Glutamatergic neuron (in vitro differentiated cells): ENCODE results near the gene VSIG2. TPM values are rescaled to one million over a fixed set of nuclear protein-coding genes. Genes with fewer than 3 reads are reported as not detected.

Source experiments
- DNase-seq: peaks from one replicate; pipeline ENCODE4 v3.0.0; 2022
- H3K27ac Mint-ChIP-seq: one replicate; pipeline ENCODE4 v1.8.0; 2020; ENCODE audit warnings: mild to moderate bottlenecking, mixed read lengths, inconsistent platforms; ENCODE audit not compliant: unreplicated experiment
- H3K27me3 Mint-ChIP-seq: one replicate; pipeline ENCODE4 v1.8.0; 2020; ENCODE audit warnings: mild to moderate bottlenecking, moderate library complexity, mixed read lengths, inconsistent platforms; ENCODE audit not compliant: unreplicated experiment
- H3K36me3 Mint-ChIP-seq: one replicate; pipeline ENCODE4 v1.8.0; 2020; ENCODE audit warnings: mild to moderate bottlenecking, mixed read lengths, inconsistent platforms; ENCODE audit not compliant: unreplicated experiment
- H3K4me1 Mint-ChIP-seq: one replicate; pipeline ENCODE4 v1.8.0; 2020; ENCODE audit warnings: mild to moderate bottlenecking, low read depth, mixed read lengths, inconsistent platforms; ENCODE audit not compliant: unreplicated experiment
- H3K4me3 Mint-ChIP-seq: one replicate; pipeline ENCODE4 v1.8.0; 2020; ENCODE audit warnings: mild to moderate bottlenecking, mixed read lengths, inconsistent platforms; ENCODE audit not compliant: unreplicated experiment
- H3K9me3 Mint-ChIP-seq: one replicate; pipeline ENCODE4 v1.8.0; 2020; ENCODE audit warnings: mild to moderate bottlenecking, moderate library complexity, mixed read lengths, inconsistent platforms; ENCODE audit not compliant: unreplicated experiment
- CTCF ChIP-seq: fragments of 200-600 bp; sonication (generic); IDR thresholded peaks from one replicate; pipeline ENCODE4 v1.5.0; 2021; ENCODE audit not compliant: partially characterized antibody, unreplicated experiment
- total RNA-seq: library from RNA; stranded (reverse); fragmentation: NEBNext Ultra II Directional; extraction: Animal tissue kit (Norgen Biotek cat#: 25700); gene quantifications from one replicate; pipeline ENCODE4 v1.2.1, GENCODE V29; 2021; ENCODE audit not compliant: unreplicated experiment

VSIG2 gene
- total RNA-seq, 1 donor from 2014 or later = not detected

- Mint-ChIP-seq H3K4me3 (no peak overlapping the region), H3K9me3 (peaks cover 3% of the 10 kb centered on the region), H3K27me3 (peaks cover 55% of the 10 kb centered on the region), H3K4me1 (peaks cover 14% of the 10 kb centered on the region), H3K27ac (no peak overlapping the region), H3K36me3 (no peaks in the 10 kb centered on the region)
- no peak for DNase-seq
- no peak for TF ChIP-seq CTCF
Observed at GRCh38 chr11:124757320-124757719, 5.3 kb upstream of the VSIG2 start.

- no peak overlapping the region for H3K4me3 Mint-ChIP-seq
- peaks cover 56% of the 10 kb centered on the region for H3K27me3 Mint-ChIP-seq
- no peaks in the 10 kb centered on the region for H3K36me3 Mint-ChIP-seq
- peaks cover 14% of the 10 kb centered on the region for H3K4me1 Mint-ChIP-seq
- TF ChIP-seq CTCF = no peak
- no peak overlapping the region for H3K27ac Mint-ChIP-seq
- peaks cover 3% of the 10 kb centered on the region for H3K9me3 Mint-ChIP-seq
- DNase-seq = no peak
Observed at GRCh38 chr11:124756753-124757227, 4.7 kb upstream of the VSIG2 start.

- H3K36me3 Mint-ChIP-seq = no peaks in the 10 kb centered on the region
- no peak overlapping the region for H3K27ac Mint-ChIP-seq
- H3K4me1 Mint-ChIP-seq = peaks cover 14% of the 10 kb centered on the region
- H3K27me3 Mint-ChIP-seq = peaks cover 51% of the 10 kb centered on the region
- H3K4me3 Mint-ChIP-seq = no peak overlapping the region
- DNase-seq = no peak
- no peak for TF ChIP-seq CTCF
- H3K9me3 Mint-ChIP-seq = peaks cover 3% of the 10 kb centered on the region
Observed at GRCh38 chr11:124756033-124756752, 4.1 kb upstream of the VSIG2 start.

GRCh38 chr11:124754710-124755109 lies 2.7 kb upstream of the VSIG2 start:
- Mint-ChIP-seq H3K9me3 (peaks cover 6% of the 10 kb centered on the region), H3K27me3 (peaks cover 48% of the 10 kb centered on the region), H3K4me3 (no peak overlapping the region), H3K36me3 (no peaks in the 10 kb centered on the region), H3K4me1 (peaks cover 11% of the 10 kb centered on the region), H3K27ac (no peak overlapping the region)
- no peak for TF ChIP-seq CTCF
- no peak for DNase-seq

GRCh38 chr11:124754309-124754708 lies 2.3 kb upstream of the VSIG2 start:
- DNase-seq = no peak
- Mint-ChIP-seq H3K36me3 (no peaks in the 10 kb centered on the region), H3K27ac (no peak overlapping the region), H3K9me3 (peaks cover 6% of the 10 kb centered on the region), H3K4me1 (peaks cover 11% of the 10 kb centered on the region), H3K27me3 (peaks cover 50% of the 10 kb centered on the region), H3K4me3 (no peak overlapping the region)
- TF ChIP-seq CTCF = no peak
